ENCODE measurements around the gene PKN1. TPM values are rescaled to one million over a fixed set of nuclear protein-coding genes. Genes with fewer than 3 reads are reported as not detected.
A peak's percentile ranks its signal among the peaks of the same experiment; 100 is the strongest.

Gene PKN1
- polyA plus RNA-seq, 1 donor from 2014 or later = 52.6 TPM

GRCh38 chr19:14473978-14474578 is 41.0 kb downstream of the PKN1 start:
- H3K27me3 Mint-ChIP-seq = peaks cover 24% of the 10 kb centered on the region
- peak overlapping the region in 1 of 3 donors; percentile 41 for H3K27ac Mint-ChIP-seq
- H3K36me3 Mint-ChIP-seq = peaks cover 2% of the 10 kb centered on the region
- H3K9me3 Mint-ChIP-seq = no peaks in the 10 kb centered on the region
- H3K4me1 Mint-ChIP-seq = peaks cover 0 to 14% (median 7%) of the 10 kb centered on the region in 3 donors
- peak overlapping the region in 1 of 4 donors; percentile 27 for H3K4me3 Mint-ChIP-seq

GRCh38 chr19:14474827-14475226 is 41.7 kb downstream of the PKN1 start:
- Mint-ChIP-seq H3K9me3 (no peaks in the 10 kb centered on the region), H3K27ac (peak overlapping the region in 1 of 3 donors; percentile 41), H3K4me3 (no peak overlapping the region), H3K27me3 (peaks cover 24% of the 10 kb centered on the region), H3K36me3 (peaks cover 2% of the 10 kb centered on the region), H3K4me1 (peaks cover 0 to 14% (median 7%) of the 10 kb centered on the region in 3 donors)

GRCh38 chr19:14475251-14476073 is 42.4 kb downstream of the PKN1 start, which contains the start of gene PTGER1:
Gene PTGER1 (minus strand): TSS chr19:14475354. CDS start chr19:14474320, 1,034 bp downstream.
- peak within 1 kb of the TSS in 1 of 4 donors; percentile 49 for H3K4me3 Mint-ChIP-seq
- peak within 1 kb of the TSS in 2 of 3 donors; percentile 41 to 61 for H3K27ac Mint-ChIP-seq
- peaks cover 0 to 13% (median 7%) of the 10 kb centered on the region in 3 donors for H3K4me1 Mint-ChIP-seq
- H3K27me3 Mint-ChIP-seq = peaks cover 24% of the 10 kb centered on the region
- H3K36me3 Mint-ChIP-seq = peaks cover 2% of the 10 kb centered on the region
- no peaks in the 10 kb centered on the region for H3K9me3 Mint-ChIP-seq

GRCh38 chr19:14476327-14476672 is 43.2 kb downstream of the PKN1 start:
- Mint-ChIP-seq H3K4me1 (peaks cover 0 to 13% (median 9%) of the 10 kb centered on the region in 3 donors), H3K27me3 (peaks cover 24% of the 10 kb centered on the region), H3K27ac (peak overlapping the region in 1 of 3 donors; percentile 13), H3K9me3 (no peaks in the 10 kb centered on the region), H3K4me3 (no peak overlapping the region), H3K36me3 (peaks cover 2% of the 10 kb centered on the region)

GRCh38 chr19:14476673-14477401 is 43.7 kb downstream of the PKN1 start:
- Mint-ChIP-seq H3K4me3 (peak overlapping the region in 2 of 4 donors; percentile 5 to 52), H3K36me3 (peaks cover 2% of the 10 kb centered on the region), H3K4me1 (peaks cover 0 to 15% (median 9%) of the 10 kb centered on the region in 3 donors), H3K9me3 (no peaks in the 10 kb centered on the region), H3K27me3 (peaks cover 24% of the 10 kb centered on the region), H3K27ac (peak overlapping the region in 1 of 3 donors; percentile 13)

- no peaks in the 10 kb centered on the region for H3K9me3 Mint-ChIP-seq
Measured at GRCh38 chr19:14477418-14478112, 44.5 kb downstream of the PKN1 start.

GRCh38 chr19:14478113-14478545 is 45.0 kb downstream of the PKN1 start:
- H3K4me3 Mint-ChIP-seq = no peak overlapping the region
- H3K27ac Mint-ChIP-seq = no peak overlapping the region
- H3K27me3 Mint-ChIP-seq = peaks cover 19% of the 10 kb centered on the region

More at GRCh38 chr19:14477418-14478112, 44.5 kb downstream of the PKN1 start:
- Mint-ChIP-seq H3K27ac (no peak overlapping the region), H3K4me1 (peaks cover 0 to 16% (median 9%) of the 10 kb centered on the region in 3 donors), H3K36me3 (peaks cover 2% of the 10 kb centered on the region), H3K4me3 (no peak overlapping the region), H3K27me3 (peaks cover 24% of the 10 kb centered on the region)

GRCh38 chr19:14479309-14479974 is 46.3 kb downstream of the PKN1 start:
- peaks cover 0 to 9% (median 5%) of the 10 kb centered on the region in 3 donors for H3K4me1 Mint-ChIP-seq
- peaks cover 2% of the 10 kb centered on the region for H3K36me3 Mint-ChIP-seq
- H3K4me3 Mint-ChIP-seq = no peak overlapping the region
- peaks cover 13% of the 10 kb centered on the region for H3K27me3 Mint-ChIP-seq
- H3K9me3 Mint-ChIP-seq = no peaks in the 10 kb centered on the region
- H3K27ac Mint-ChIP-seq = no peak overlapping the region

More at GRCh38 chr19:14478113-14478545, 45.0 kb downstream of the PKN1 start:
- H3K36me3 Mint-ChIP-seq = peaks cover 2% of the 10 kb centered on the region
- H3K4me1 Mint-ChIP-seq = peaks cover 0 to 12% (median 8%) of the 10 kb centered on the region in 3 donors
- no peaks in the 10 kb centered on the region for H3K9me3 Mint-ChIP-seq

- Mint-ChIP-seq H3K36me3 (peaks cover 2% of the 10 kb centered on the region), H3K9me3 (no peaks in the 10 kb centered on the region), H3K27me3 (peaks cover 7% of the 10 kb centered on the region), H3K27ac (no peak overlapping the region), H3K4me3 (peak overlapping the region in 1 of 4 donors; percentile 44), H3K4me1 (peaks cover 0 to 7% (median 2%) of the 10 kb centered on the region in 3 donors)
Measured at GRCh38 chr19:14479975-14480699, 47.0 kb downstream of the PKN1 start.

GRCh38 chr19:14480700-14481079 is 47.6 kb downstream of the PKN1 start:
- H3K27ac Mint-ChIP-seq = no peak overlapping the region
- peaks cover 2% of the 10 kb centered on the region for H3K36me3 Mint-ChIP-seq
- peaks cover 4% of the 10 kb centered on the region for H3K27me3 Mint-ChIP-seq
- peaks cover 0 to 7% (median 2%) of the 10 kb centered on the region in 3 donors for H3K4me1 Mint-ChIP-seq
- H3K9me3 Mint-ChIP-seq = no peaks in the 10 kb centered on the region
- H3K4me3 Mint-ChIP-seq = peak overlapping the region in 1 of 4 donors; percentile 44

- Mint-ChIP-seq H3K27ac (no peak overlapping the region), H3K9me3 (no peaks in the 10 kb centered on the region), H3K4me1 (peaks cover 3 to 5% (median 5%) of the 10 kb centered on the region in 3 donors), H3K36me3 (no peaks in the 10 kb centered on the region), H3K4me3 (peak overlapping the region in 1 of 4 donors; percentile 28), H3K27me3 (no peaks in the 10 kb centered on the region)
Measured at GRCh38 chr19:14482172-14482941, 49.3 kb downstream of the PKN1 start.

- H3K27me3 Mint-ChIP-seq = no peaks in the 10 kb centered on the region
- no peak overlapping the region for H3K4me3 Mint-ChIP-seq
- H3K9me3 Mint-ChIP-seq = no peaks in the 10 kb centered on the region
- H3K36me3 Mint-ChIP-seq = peaks cover 3% of the 10 kb centered on the region
- H3K27ac Mint-ChIP-seq = no peak overlapping the region
- peaks cover 2 to 5% (median 3%) of the 10 kb centered on the region in 3 donors for H3K4me1 Mint-ChIP-seq
Measured at GRCh38 chr19:14487370-14488125, 54.4 kb downstream of the PKN1 start.

Data from IgD-negative memory B cell (primary cell).